ENCODE measurements around the gene FAM163B.

Gene FAM163B

DNA sequence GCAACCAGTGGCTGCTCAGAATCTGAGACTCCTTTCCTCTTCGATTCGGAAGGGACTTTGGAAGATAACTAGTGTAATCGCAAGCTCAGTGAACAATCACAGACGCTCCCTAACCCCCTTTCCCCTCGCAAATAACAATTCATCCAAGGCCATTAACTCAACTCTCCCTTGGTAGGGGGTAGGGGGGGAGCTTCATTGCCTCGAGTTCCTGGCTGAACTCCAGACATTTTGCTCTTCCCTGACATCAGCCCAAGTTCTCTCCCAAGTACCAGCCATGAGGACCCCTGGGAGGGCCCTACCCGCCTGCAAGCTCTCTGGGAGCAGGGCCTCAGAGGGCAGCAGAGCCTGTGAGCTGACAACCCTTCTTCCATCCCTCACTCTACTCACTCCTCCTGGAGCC lies 8.4 kb downstream of the FAM163B start:
- no peak overlapping the region for H3K27ac ChIP-seq
- TF ChIP-seq, protein P1, sequence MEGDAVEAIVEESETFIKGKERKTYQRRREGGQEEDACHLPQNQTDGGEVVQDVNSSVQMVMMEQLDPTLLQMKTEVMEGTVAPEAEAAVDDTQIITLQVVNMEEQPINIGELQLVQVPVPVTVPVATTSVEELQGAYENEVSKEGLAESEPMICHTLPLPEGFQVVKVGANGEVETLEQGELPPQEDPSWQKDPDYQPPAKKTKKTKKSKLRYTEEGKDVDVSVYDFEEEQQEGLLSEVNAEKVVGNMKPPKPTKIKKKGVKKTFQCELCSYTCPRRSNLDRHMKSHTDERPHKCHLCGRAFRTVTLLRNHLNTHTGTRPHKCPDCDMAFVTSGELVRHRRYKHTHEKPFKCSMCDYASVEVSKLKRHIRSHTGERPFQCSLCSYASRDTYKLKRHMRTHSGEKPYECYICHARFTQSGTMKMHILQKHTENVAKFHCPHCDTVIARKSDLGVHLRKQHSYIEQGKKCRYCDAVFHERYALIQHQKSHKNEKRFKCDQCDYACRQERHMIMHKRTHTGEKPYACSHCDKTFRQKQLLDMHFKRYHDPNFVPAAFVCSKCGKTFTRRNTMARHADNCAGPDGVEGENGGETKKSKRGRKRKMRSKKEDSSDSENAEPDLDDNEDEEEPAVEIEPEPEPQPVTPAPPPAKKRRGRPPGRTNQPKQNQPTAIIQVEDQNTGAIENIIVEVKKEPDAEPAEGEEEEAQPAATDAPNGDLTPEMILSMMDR (conservative IDR thresholded peaks at IDR 0.05; ENCODE audit: low read depth), result no peak
- CTCF ChIA-PET, result interaction anchor here (0.7 kb wide), 1 partner anchor 406 kb away, joined by 3 read pairs; no protein-coding TSS in a partner anchor
- POLR2A ChIA-PET (ENCODE audit: low non-redundant PET), result no interaction called here
- no peak for DNase-seq (ENCODE audit: low spot score)

DNA sequence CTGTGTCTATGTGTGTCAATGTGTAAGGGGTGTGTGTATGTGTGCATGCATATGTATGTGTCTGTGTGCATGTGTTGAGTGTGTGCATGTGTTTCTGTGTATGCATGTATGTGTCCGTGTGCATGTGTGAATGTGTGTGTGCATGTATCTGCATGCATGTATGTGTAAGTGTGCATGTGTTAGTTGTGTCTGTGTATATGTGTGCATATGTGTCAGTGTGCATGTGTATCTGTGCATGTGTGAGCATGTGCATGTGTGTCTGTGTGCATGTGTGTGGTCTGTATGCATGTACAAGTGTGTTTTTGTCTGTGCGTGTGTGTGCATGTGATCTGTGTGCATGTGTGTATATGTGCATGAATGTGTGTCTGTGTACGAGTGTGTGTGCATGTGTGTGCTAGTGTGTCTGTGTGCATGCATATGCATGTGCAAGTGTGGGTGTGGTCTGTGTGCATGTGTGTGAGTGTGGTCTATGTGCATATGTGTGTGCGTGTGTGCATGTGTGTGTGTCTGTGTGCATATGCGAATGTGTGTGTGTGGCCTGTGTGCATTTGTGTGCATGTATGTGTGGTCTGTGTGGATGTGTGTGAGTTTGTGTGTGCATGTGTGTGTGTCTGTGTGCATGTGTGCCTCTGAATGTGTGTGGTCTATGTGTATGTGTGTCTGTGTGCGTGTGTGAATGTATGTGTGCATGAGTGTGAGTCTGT lies 9.6 kb downstream of the FAM163B start:
- CTCF ChIA-PET, result no interaction called here

DNA sequence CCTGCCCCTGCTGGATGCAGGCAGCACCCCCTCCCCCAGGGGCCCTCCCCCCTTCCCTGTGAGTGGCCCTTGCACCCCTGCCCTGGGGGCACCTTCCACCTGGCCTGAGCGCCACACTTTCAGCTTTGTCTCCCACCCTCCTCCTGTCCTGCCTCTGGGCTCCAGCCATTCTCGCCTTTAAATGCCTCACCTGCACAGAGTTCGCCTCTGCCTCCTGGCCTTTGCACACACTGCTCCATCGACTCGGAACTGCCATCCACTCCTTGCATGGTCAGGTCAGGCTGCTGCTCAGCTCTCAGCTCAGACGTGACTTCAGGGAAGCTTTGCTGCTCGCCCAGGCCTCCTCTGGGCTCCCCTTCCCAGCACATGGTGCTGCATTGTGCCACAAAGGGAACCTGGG lies 10.2 kb downstream of the FAM163B start:
- H3K27ac ChIP-seq, result no peak overlapping the region
- TF ChIP-seq, protein P1 (conservative IDR thresholded peaks at IDR 0.05; ENCODE audit: low read depth), result no peak
- ChIA-PET CTCF (no interaction called here), POLR2A (ENCODE audit: low non-redundant PET) (no interaction called here)
- no peak for DNase-seq (ENCODE audit: low spot score)

More for the DNA sequence above, 9.6 kb downstream of the FAM163B start:
- no peak for DNase-seq (ENCODE audit: low spot score)
- no peak overlapping the region for H3K27ac ChIP-seq
- TF ChIP-seq, protein P1 (conservative IDR thresholded peaks at IDR 0.05; ENCODE audit: low read depth), result no peak
- POLR2A ChIA-PET (ENCODE audit: low non-redundant PET), result no interaction called here

DNA sequence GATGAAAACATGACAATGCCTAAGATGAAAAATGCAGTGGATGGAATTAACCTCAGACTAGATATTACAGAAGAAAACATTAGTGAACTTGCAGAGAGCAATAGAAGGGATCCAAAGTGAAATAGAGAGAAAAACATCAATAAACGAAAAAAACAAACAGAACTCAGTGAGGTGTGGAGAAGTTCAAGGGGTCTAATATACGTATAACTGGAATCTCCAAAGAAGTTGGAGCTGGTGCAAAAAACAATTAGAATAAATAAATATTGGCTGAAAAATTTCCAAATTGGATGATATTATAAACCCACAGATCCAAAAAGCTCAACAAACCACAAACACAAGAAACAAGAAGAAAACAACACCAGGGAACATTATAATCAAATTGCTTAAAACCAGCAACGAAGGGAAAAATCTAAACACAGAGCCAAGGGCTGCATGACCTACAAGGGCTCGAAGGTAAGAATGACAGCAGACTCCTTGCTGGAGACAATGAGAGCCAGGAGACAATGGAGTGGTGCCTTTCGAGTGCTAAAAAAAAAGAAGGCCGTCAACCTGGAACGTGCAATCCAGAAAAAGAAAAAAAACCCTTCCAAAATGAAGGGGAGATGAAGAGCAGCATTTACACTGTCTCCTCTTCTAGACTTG lies 11.8 kb downstream of the FAM163B start:
- no peak for DNase-seq (ENCODE audit: low spot score)
- H3K27ac ChIP-seq, result no peak overlapping the region
- TF ChIP-seq, protein P1 (conservative IDR thresholded peaks at IDR 0.05; ENCODE audit: low read depth), result no peak
- ChIA-PET POLR2A (ENCODE audit: low non-redundant PET) (no interaction called here), CTCF (interaction anchor here (0.6 kb wide), 1 partner anchor 405 kb away, joined by 4 read pairs; no protein-coding TSS in a partner anchor)

DNA sequence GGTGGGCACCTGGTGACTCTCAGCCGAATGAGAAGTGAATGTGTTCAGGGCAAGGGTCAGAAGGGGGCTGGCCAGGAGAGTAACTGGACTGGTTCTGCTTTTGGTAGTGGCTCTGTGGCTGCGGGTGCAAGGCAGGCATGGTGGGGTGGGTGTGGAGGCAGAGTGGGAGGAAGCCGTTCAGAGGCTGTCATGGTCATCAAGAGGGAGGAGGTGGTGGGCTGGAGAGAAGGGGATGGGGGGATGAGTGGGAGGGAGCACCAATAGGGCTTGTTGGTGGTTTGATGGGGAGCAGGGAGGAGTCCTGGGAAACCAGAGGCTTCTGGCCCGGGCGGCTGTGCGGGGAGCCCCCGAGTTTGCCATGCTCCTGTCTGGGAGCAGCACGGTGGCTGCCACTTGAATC lies 13.3 kb downstream of the FAM163B start:
- CTCF ChIA-PET, result no interaction called here
- POLR2A ChIA-PET (ENCODE audit: low non-redundant PET), result no interaction called here
- no peak for DNase-seq (ENCODE audit: low spot score)
- no peak overlapping the region for H3K27ac ChIP-seq
- TF ChIP-seq, protein P1 (conservative IDR thresholded peaks at IDR 0.05; ENCODE audit: low read depth), result no peak

DNA sequence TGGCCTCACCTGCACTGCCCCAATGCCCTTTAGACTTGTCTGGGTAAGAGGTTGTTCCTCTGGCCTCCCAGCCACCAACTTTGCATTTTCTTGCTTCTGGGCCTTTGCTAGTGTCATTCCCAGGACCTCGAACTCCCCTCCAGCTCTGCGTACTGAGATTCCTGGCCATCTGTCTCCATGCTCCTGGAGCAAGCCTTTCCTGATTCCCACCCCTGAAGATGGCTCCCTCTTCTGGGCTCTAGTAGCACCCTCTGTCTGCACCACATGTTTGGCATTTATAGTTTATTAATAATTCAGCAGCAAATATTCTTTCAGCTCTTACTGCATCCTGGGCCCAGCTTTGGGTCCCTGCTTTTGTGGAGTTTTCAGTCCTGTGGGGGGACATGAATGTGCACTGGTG lies 14.9 kb downstream of the FAM163B start:
- POLR2A ChIA-PET (ENCODE audit: low non-redundant PET), result interaction anchor here (0.6 kb wide), 1 partner anchor 217 kb away, joined by 3 read pairs; no protein-coding TSS in a partner anchor
- no peak overlapping the region for H3K27ac ChIP-seq
- CTCF ChIA-PET, result interaction anchor here (0.5 to 0.6 kb wide), 2 partner anchors 20 to 1760 kb away, joined by 3 read pairs; no protein-coding TSS in a partner anchor
- TF ChIP-seq, protein P1 (conservative IDR thresholded peaks at IDR 0.05; ENCODE audit: low read depth), result no peak
- no peak for DNase-seq (ENCODE audit: low spot score)

Data from RWPE1 (cell line).